Glomerular endothelial cell (primary cell): Measurements from ENCODE around the gene FAM78A. TPM values are rescaled to one million over a fixed set of nuclear protein-coding genes. Genes with fewer than 3 reads are reported as not detected.

Experiments used
- DNase-seq: peaks from one replicate; pipeline ENCODE4 v3.0.0-alpha.2; 2011; ENCODE audit warnings: low read depth, low spot score; ENCODE audit errors: extremely low read depth
- total RNA-seq: library from RNA; depleted of rRNA; stranded (reverse); fragments of >200 nt; gene quantifications from 2 replicates; pipeline ENCODE4 v1.2.3, GENCODE V29; 2015

The FAM78A gene, protein sequence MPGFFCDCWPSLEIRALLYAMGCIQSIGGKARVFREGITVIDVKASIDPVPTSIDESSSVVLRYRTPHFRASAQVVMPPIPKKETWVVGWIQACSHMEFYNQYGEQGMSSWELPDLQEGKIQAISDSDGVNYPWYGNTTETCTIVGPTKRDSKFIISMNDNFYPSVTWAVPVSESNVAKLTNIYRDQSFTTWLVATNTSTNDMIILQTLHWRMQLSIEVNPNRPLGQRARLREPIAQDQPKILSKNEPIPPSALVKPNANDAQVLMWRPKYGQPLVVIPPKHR
- 8.2 and 25.2 TPM in 2 replicates for total RNA-seq

DNA sequence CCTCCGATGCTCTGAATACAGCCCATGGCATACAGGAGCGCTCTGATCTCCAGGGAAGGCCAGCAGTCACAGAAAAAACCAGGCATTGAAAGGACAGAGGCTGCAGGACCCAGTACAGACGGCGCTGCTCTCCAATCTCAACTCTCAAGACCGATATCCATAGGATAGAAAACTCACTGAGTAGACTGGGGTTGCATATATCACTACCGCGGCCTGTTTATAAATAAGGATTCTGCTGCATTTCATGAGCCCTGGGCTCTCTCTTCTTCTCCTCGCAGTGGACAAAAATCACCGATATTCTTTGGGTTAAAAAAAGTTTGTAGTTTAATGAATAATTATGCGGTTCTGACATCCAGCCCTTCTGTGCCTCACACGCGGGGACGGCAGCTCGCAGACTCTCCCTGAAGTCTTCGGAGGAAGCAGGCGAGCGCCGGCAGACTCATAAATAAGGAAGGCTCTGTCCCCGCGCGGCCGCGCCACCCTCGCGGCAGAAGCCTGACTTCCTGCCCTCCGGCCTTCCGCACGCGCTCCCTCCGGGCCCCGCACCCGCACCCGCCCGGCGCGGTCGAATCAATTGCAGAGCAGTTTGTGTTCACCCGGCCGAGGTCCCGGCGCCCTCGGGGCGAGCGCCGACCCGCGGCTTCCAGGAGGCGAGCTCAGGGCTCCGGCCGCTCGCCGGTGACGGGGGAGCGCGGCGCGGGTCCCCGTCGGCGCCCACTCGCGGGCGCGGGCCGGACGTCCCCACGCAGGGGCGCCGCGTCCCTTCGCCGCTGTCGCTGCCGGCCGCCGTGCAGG is at the start of gene FAM78A:
Gene FAM78A, minus strand, starts transcription at position 417 of the 795 bp plus-strand sequence. Its CDS starts 331 bp downstream, at position 86.
- no peak for DNase-seq

DNA sequence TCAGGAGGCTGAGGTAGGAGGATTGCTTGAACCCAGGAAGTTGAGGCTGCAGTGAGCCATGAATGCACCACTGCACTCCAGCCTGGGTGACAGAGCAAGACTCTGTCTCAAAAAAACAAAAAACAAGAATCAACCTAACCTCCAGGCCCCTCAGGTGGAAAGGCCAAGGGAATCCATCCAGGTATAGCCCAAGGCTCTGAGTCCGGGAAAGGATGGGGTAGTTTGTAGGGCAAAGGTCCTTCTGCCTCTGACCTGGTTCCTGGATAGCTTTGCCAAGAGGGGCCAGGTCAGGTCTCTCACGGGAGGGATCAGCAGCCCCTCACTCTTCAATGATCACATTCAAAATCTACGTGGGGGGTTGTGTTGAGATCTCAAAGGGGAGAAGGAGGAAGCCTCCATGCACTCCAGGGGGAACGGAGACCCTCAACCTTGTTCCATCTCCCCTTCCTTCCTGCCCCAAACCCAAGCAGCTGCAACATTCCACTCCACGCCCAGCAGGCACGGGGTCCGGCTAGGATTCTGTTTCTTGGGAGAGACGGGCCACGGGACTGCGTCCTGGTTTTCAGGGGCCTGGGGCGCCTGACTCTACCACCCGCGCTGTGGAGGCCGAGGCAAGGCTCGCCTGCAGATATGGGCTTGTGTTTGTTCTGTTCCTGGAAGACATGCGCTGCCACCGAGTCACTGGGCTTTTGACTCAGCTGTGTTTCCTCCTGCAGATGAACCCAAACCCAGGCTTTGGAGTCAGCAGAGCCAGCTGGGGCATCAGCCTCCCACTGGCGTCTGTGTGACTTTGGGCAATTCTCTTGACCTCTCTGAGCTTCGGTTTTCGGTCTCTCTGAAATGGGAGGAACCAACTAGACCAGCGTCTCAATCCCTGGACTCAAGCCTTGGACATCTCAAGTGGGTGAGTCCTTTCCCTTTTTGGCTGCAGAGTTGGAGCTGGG is 48.7 kb upstream of the FAM78A start:
- DNase-seq = no peak

DNA sequence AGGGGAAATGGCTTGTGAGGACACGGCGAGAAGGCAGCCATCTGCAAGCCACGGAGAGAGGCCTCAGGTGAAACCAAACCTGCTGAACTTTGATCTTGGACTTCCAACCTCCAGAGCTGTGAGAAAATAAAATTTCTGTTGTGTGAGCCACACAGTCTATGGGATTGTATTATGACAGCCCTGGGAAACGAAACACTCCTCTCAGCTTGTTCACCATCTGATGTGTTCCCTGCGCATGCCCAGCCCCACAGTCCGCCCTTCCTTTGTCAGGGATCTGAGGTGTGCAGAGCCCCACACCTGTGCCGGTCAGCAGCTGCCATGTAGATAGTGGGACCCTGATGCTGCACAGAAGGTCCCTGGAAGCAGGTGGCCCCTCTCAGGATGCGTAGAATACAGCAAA is 47.3 kb upstream of the FAM78A start:
- DNase-seq = no peak

DNA sequence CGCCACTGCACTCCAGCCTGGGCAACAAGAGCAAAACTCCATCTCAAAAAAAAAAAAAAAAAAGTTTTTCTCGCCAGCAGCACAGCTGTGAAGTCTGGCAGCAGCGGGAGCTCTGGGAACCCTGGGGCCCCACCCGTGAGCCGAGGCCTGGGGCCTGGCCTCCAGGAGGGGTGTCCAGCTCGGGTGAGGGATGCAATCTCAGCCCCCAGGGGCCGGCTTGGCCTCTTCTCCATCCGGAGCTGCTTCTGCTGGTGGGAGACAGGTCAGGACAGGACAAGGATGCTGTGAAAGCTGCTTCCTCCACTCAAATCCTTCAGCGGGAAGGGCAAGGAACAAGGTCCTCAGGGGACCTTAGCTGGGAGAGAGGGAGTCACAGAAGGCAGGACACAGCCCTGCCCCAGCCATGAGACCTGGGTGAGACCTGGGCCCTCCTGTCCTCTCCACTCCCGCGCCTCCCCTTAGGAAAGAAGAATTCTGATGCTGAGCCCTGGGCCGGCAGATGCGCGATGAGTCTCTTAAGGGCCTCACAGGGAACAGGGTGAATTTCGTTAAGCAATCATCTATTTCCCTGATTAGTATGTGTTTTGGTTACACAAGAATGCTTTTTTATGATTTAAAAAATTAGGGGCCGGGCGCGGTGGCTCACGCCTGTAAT is 43.8 kb upstream of the FAM78A start:
- DNase-seq = no peak

DNA sequence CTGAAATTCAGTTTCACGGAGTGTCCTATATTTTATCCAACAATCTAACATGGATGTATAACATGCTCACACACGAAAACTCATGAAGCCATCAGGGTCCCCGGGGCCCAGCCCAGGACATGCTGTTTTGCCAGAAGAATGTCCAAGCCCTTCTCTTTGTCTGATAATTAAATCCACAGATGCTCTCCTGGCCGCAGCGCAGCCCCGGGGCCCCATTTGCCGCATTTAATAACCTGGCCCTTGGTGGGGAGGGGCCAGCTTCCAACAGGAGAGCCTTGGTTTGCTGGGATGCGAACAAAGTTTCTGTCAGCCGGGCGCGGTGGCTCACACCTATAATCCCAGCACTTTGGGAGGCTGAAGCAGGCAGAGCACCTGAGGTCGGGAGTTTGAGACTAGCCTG is 43.2 kb upstream of the FAM78A start:
- no peak for DNase-seq

DNA sequence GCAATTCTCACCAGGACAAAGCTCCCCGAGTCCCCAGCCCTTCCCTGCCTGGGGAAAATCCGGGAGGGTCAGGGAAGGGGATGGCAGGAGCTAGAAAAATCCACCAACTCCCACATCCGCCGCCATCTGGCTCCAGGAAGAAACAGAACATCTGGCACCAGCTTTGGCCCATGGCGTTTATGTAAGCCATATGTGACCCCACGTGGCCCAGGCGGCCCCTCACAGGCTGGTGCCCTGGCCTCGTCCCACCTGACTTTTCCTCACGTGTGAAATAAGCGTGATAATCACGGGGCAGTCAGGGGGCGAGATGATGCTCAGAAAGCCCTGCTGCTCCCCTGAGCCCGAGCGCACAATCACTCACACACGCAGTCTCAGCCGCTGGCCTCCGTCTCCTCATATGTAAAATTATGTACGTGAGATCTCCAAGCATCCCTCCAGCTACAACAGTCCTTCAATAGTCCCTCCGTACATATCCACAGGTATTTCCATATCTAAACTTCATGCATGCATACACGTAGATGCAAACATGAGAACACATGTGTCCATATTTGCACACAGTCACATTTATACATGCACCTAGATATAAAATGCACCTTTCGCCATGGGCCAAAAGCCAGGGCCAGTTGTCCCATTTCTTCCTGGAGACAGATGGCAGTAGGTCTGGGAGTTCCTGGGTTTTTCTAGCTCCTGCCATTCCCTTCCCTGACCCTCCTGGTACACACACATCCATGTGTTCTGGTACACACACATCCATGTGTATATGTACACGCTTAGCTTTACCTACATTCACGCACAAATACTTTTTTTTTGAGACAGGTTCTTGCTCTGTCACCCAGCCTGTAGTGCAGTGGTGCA is 42.1 kb upstream of the FAM78A start:
- DNase-seq = no peak

DNA sequence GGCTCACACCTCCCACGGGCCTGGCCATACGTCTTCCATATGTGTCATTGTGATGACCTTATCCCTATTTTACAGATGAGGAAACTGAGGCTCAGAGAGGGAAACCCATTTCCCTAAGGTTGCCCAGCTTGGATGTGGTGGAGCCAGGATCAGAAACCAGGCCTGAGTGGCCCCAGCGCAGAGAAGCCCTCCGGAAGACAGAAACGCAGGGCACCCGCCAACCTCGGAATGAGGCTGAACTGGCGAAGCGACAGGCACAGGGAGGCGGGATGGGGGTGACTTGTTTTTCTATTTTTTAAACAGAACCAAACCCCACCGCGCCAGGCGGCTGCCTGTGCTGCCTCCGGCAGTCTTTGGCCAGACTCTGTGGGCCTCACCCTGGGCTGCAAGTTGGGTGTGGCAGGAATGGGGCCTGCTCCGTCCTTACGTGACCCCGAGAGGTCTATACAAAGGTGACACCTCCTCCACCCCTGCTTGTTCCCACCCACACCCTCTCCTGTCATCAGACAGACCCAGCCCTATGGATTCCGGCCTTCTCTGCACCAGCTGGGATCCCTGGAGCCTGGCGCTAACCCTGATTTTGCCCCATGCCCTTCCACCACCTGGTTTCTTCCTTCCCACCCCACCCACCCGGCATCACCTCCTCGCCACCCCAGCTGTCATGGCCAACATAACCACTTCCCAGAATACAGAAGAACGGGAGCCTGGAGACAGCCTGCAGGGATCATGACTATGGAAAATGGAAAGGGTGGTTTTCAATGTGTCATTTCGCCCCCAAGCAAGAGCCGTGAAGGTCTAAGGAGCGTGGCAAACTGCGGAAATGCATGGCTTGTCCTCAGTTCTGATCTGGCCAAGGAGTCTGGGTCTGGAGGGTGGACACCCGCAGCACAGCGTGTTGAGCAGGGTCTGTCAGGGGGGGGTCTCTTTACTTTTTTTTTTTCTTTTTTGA is 36.8 kb upstream of the FAM78A start:
- DNase-seq = no peak

DNA sequence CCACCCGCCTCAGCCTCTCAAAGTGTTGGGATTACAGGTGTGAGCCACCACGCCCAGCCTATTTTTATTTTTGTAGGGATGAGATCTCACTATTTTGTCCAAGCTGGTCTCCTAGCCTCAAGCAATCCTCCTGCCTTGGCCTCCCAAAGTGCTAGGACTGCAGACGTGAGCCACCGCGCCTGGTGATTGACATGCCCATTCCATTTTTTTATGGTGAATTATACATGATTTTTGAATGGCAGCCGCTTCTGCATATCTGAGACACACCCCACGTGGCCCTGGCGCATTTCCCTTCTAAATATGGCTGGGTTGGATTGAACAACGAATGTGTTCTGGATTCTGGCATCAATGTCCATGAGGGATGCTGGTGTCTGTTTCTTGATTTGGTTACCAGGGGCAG is 35.9 kb upstream of the FAM78A start:
- DNase-seq = no peak

DNA sequence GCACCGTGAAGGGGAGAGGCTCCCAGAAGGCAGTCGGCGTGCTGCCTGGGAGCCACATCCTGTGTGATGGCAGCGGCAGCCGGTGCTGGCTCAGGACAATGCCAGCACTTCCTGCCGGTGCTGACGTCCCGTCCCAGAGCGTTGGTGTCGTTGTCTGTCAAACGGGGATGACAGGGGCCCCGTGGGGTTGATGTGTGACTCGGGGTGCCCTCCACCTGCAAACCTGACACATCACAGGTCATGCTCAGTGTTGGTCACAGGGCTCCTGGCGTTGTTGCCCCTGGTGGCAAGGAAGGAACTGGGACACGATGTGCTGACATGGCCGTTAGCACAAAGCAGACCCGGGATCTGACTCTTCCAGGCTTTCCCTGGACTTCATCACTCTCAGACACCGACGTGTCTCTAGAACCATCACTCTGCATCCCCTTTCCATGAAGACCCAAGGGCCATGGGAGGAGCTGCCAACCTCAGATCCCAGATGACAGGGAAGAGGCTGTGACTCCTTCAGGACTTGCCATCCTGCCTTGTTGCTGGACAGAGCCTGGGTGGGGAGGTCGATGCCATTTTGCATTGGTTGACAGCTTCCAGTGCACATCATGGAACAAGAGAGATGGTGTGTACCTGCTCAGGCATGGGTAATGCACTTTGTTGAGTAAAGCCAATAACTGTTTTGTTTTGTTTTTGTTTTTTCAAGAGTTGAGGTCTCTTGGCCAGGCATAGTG is 34.7 kb upstream of the FAM78A start:
- DNase-seq = no peak

DNA sequence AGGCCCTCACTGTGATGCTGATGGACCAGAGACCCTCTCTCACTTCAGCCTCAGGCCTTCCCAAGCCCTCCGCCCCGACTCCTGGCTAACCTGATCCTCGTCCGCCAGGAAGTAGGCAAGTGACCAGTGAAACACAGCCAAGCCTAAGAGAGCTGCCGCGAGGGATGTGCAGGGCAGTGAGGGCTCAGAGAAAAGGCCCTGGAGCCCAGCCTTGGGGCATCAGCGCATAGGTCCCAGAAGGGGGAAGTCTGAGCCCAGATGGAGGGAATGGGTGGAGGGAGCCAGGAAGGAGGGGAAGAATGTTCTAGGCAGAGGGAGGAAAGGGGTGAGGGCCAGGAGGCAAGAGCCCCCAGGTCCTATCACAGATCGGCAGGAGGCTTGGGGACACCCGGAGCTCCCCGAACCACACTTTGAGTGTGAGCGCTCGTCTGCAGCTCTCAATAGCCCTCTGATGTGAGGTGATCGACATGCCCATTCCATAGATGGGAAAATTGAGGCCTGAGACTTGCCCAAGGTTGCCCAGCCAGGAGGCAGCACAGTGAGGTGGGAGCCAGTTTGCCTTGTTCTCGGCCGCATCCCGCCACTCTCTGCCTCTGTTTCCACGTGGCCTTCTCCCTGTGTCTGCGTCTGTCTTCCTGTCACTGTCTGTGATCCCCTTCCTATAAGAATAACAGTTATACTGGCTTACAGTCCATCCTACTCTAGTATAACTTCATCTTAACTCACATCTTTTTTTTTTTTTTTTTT is 33.4 kb upstream of the FAM78A start:
- no peak for DNase-seq

DNA sequence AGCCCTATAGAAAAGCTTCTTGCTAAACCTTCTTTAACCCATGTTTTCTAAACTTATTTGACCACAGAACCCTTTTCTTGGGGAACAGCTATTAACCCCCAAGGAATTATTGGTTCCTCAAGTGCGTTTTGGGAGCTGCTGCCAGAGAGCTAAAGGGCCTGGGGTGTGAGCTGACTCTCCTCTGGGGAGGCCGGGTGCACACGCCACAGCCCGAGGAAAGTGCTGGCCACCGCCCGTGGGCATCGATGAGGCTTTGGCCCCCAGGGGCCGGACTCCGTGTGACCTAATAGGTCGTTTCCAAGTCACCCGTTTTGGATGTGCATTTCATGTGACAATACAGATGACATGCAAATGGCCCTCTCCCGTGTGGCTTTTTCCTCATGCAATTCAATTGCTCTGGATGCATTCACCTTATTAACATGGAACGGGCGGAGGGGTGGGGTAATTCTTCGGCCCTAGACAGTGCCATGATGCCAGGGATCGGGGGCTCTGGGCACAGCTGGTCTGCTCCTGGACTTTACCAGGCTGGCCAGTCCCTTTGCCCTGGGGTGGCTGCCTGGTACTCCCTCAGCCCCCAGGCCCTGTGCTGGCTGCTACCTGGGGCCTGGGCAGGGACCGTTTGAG is 32.7 kb upstream of the FAM78A start:
- DNase-seq = no peak

DNA sequence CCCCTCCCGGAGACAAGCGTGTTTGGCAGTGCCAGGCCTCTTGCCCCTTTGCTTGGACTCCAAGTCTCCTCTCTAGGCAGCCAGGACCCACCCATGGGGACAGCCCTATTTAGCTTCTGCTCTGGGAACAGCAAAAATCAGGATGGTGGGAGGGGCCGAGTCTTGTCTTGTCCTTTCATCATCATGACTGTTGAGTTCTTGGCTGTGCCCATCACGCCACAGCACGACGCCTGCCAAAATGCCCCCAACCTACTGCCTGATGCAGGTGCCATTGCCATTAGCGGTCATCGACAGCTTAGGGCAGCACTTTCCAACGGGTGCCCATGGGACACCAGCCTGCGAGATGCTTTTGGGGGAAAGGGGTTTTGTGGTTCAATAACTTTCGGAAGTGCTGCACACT is 32.1 kb upstream of the FAM78A start:
- DNase-seq = no peak

DNA sequence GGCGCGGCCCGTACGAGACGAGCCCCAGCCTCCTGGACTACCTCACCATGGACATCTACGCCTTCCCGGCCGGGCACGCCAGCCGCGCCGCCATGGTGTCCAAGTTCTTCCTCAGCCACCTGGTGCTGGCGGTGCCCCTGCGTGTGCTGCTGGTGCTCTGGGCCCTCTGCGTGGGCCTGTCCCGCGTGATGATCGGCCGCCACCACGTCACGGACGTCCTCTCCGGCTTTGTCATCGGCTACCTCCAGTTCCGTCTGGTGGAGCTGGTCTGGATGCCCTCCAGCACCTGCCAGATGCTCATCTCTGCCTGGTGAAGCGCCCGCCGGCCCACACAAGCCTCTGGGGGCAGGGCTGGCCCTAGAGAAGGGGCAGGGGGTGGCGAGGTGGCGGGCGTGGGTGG is 31.7 kb upstream of the FAM78A start:
- no peak for DNase-seq

DNA sequence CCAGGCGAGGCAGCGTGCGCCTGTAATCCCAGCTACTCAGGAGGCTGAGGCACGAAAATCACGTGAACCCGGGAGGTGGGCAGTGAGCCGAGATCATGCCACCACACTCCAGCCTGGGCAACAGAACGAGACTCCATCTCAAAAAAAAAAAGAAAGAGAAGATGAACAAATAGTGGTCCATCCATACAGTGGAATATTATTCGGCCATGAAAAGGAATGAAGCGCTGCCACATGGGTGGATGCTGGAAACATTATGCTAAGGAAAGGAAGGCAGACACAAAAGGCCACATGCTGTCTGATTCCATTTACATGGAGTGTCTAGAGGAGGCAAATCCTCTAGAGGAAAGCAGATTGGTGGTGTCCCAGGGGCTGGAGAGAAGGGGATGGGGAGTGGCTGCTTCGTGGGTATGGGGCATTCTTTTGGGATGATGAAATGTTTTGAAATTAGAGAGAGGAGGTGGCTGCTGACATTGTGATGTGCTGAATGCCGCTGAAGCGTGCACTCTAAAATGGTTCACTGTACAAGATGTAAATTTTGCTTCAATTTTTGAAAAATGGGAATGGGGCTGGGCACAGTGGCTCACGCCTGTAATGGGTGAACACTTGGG is 30.2 kb upstream of the FAM78A start:
- no peak for DNase-seq

DNA sequence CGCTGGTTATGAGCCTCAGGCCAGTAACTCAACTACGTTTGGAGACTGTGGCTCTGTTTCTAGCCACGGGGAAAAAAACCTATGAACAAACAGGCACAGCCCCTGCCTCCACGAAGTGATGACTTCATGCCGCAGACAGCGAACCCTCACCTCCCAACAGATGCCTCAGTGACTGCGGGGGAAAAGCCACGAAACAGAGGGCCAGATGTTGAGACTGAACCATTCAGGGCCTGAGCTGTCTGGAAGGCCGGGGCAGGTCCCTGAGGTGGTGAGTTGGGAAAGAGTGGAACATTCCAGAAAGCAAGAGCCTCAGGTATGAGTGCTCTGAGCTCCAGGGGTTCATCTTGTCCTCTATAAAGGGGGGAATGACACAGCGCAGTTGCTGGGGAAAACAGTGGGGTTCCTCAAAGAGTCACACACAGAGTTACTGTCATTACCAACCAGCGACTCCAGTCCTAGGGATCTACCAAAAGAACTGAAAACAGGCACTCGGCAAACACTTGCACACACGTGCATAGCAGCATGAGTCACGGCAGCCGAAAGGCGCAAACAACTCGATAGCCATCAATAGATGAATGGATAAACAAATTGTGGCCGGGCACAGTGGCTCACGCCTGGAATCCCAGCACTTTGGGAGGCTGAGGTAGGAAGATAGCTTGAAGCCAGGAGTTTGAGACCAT is 28.5 kb upstream of the FAM78A start:
- no peak for DNase-seq
